Measurements from ENCODE around the gene GAL3ST1.
A peak's percentile ranks its signal among the peaks of the same experiment; 100 is the strongest.
"Not testable (repeated sequence)": the region's sequence is repeated elsewhere in the genome, so short reads cannot be mapped to it uniquely, and the experiment has no call there.

Gene GAL3ST1

GRCh38 chr22:30574095-30574981 is at the start of gene GAL3ST1:
GAL3ST1 (minus strand) TSS chr22:30574665; CDS start chr22:30557392, 17,273 bp downstream.
- no peak for DNase-seq (ENCODE audit: low read depth in 2 of 2)

- DNase-seq (ENCODE audit: low read depth in 2 of 2): not testable (repeated sequence)
Measured at GRCh38 chr22:30619909-30620308, 45.4 kb upstream of the GAL3ST1 start.

GRCh38 chr22:30617819-30618218 is 43.4 kb upstream of the GAL3ST1 start:
- DNase-seq (ENCODE audit: low read depth in 2 of 2): no peak

- DNase-seq (ENCODE audit: low read depth in 2 of 2): no peak
Measured at GRCh38 chr22:30615543-30615954, 41.1 kb upstream of the GAL3ST1 start.

- DNase-seq (ENCODE audit: low read depth in 2 of 2): no peak
Measured at GRCh38 chr22:30614879-30615278, 40.4 kb upstream of the GAL3ST1 start.

GRCh38 chr22:30614268-30614667 is 39.8 kb upstream of the GAL3ST1 start:
- no peak for DNase-seq (ENCODE audit: low read depth in 2 of 2)

- no peak for DNase-seq (ENCODE audit: low read depth in 2 of 2)
Measured at GRCh38 chr22:30612789-30613188, 38.3 kb upstream of the GAL3ST1 start.

GRCh38 chr22:30611197-30611596 is 36.7 kb upstream of the GAL3ST1 start:
- DNase-seq (ENCODE audit: low read depth in 2 of 2): no peak

- no peak for DNase-seq (ENCODE audit: low read depth in 2 of 2)
Measured at GRCh38 chr22:30610299-30610698, 35.8 kb upstream of the GAL3ST1 start.

- DNase-seq (ENCODE audit: low read depth in 2 of 2): no peak
Measured at GRCh38 chr22:30609260-30610185, 35.1 kb upstream of the GAL3ST1 start.

- no peak for DNase-seq (ENCODE audit: low read depth in 2 of 2)
Measured at GRCh38 chr22:30607939-30608338, 33.5 kb upstream of the GAL3ST1 start.

GRCh38 chr22:30607300-30607930 is 33.0 kb upstream of the GAL3ST1 start:
- DNase-seq (ENCODE audit: low read depth in 2 of 2): no peak

- DNase-seq (ENCODE audit: low read depth in 2 of 2): peak in 1 of 2 donors; percentile 3
Measured at GRCh38 chr22:30606455-30607299, 32.2 kb upstream of the GAL3ST1 start, which contains the start of gene TCN2. TCN2 (plus strand) TSS chr22:30607174; CDS start chr22:30607332, 158 bp downstream.

GRCh38 chr22:30605449-30606110 is 31.1 kb upstream of the GAL3ST1 start:
- DNase-seq (ENCODE audit: low read depth in 2 of 2): no peak

GRCh38 chr22:30604723-30605122 is 30.3 kb upstream of the GAL3ST1 start:
- DNase-seq (ENCODE audit: low read depth in 2 of 2): no peak

- DNase-seq (ENCODE audit: low read depth in 2 of 2): no peak
Measured at GRCh38 chr22:30603801-30604200, 29.3 kb upstream of the GAL3ST1 start.

- DNase-seq (ENCODE audit: low read depth in 2 of 2): no peak
Measured at GRCh38 chr22:30602049-30602448, 27.6 kb upstream of the GAL3ST1 start.

- no peak for DNase-seq (ENCODE audit: low read depth in 2 of 2)
Measured at GRCh38 chr22:30601464-30601863, 27.0 kb upstream of the GAL3ST1 start.

GRCh38 chr22:30600921-30601320 is 26.5 kb upstream of the GAL3ST1 start:
- no peak for DNase-seq (ENCODE audit: low read depth in 2 of 2)

- no peak for DNase-seq (ENCODE audit: low read depth in 2 of 2)
Measured at GRCh38 chr22:30598986-30599385, 24.5 kb upstream of the GAL3ST1 start.
